ENCODE results near the gene STOX2.
A peak's percentile ranks its signal among the peaks of the same experiment; 100 is the strongest.
"Not testable (repeated sequence)": the region's sequence is repeated elsewhere in the genome, so short reads cannot be mapped to it uniquely, and the experiment has no call there.

STOX2 gene

GRCh38 chr4:184022679-184023383 is 117.7 kb downstream of the STOX2 start:
- no peak for DNase-seq

GRCh38 chr4:184024637-184025036 is 119.5 kb downstream of the STOX2 start:
- DNase-seq = no peak

GRCh38 chr4:184028561-184029374 is 123.7 kb downstream of the STOX2 start:
- peak; percentile 11 for DNase-seq

- DNase-seq = no peak
These were observed 124.9 kb downstream of the STOX2 start for GRCh38 chr4:184030036-184030435.

GRCh38 chr4:184030764-184031163 is 125.7 kb downstream of the STOX2 start:
- DNase-seq = no peak

GRCh38 chr4:184032091-184032490 is 127.0 kb downstream of the STOX2 start:
- no peak for DNase-seq

- peak; percentile 31 for DNase-seq
These were observed 134.9 kb downstream of the STOX2 start for GRCh38 chr4:184039963-184040383.

GRCh38 chr4:184041156-184041555 is 136.0 kb downstream of the STOX2 start:
- no peak for DNase-seq

GRCh38 chr4:184046148-184046547 is 141.0 kb downstream of the STOX2 start:
- DNase-seq = no peak

GRCh38 chr4:184051262-184051661 is 146.2 kb downstream of the STOX2 start:
- DNase-seq = not testable (repeated sequence)

GRCh38 chr4:184052616-184053015 is 147.5 kb downstream of the STOX2 start:
- DNase-seq = no peak

- DNase-seq = no peak
These were observed 148.3 kb downstream of the STOX2 start for GRCh38 chr4:184053434-184053833.

- DNase-seq = no peak
These were observed 151.8 kb downstream of the STOX2 start for GRCh38 chr4:184056877-184057276.

GRCh38 chr4:184058026-184058425 is 152.9 kb downstream of the STOX2 start:
- no peak for DNase-seq

- no peak for DNase-seq
These were observed 154.0 kb downstream of the STOX2 start for GRCh38 chr4:184059099-184059498.

GRCh38 chr4:184061582-184061981 is 156.5 kb downstream of the STOX2 start:
- no peak for DNase-seq

GRCh38 chr4:184062769-184063168 is 157.7 kb downstream of the STOX2 start:
- no peak for DNase-seq

- no peak for DNase-seq
These were observed 159.8 kb downstream of the STOX2 start for GRCh38 chr4:184064877-184065276.

GRCh38 chr4:184066584-184067300 is 161.6 kb downstream of the STOX2 start:
- DNase-seq = no peak

- DNase-seq = no peak
These were observed 162.9 kb downstream of the STOX2 start for GRCh38 chr4:184067931-184068554.

Measured in stimulated activated CD4-positive, alpha-beta T cell treated with anti-CD3 and anti-CD28 coated beads, Interleukin-1b, Interleukin-23, amount 100 ng/mL, for 48 hours (primary cell).